ENCODE data around the gene GLI1.
A peak's percentile ranks its signal among the peaks of the same experiment; 100 is the strongest.

GLI1 gene

DNA sequence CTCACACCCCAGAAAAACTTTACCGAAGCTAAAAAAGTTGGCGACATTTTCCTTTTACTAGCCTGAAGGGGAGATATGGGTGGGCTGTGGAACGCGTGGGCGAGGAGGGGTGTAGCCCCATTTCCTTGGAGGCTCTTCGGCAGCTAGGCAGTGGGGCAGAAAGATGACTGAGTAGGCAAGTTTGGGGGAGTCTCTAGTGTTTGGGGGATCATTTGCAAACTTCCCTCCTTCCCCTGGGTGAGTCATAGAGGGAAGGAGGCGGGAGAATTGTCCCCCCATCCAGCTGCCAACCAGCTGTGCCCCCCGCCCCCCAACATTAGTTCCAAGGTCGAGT, 2.3 kb downstream of the GLI1 start:
- DNase-seq = no peak

DNA sequence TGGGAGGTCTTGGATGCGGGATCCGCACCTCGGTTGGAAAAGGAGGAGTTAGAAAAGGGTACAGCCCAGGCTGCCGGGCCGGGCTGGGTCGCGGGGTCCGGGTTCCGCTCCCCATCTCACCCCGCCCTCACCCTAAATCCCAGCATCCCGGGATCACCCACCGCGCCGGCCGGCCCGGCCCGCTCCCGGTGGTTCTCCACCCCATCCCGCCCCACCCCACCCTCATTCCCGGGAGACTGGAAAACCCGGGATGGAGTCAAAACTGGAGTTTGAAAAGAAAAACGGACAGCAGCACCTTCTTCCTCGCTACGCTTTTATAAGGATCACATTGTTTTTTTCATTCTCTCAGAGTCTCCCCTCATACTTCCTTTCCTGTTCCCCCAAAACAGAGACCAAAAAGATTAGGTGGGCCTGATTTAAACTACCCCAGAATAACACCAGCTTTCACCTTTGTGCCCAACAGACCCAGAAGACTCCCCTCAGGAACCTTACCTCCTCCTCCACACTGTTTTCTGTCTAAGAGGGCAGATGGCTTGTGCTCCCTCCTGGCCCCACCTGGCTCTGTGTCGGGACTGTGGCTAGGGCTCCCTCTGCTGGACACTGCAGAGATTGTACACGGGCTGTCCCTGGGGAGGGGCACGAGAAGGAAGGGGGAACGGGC, 2.8 kb downstream of the GLI1 start:
- DNase-seq = peak; percentile 94

DNA sequence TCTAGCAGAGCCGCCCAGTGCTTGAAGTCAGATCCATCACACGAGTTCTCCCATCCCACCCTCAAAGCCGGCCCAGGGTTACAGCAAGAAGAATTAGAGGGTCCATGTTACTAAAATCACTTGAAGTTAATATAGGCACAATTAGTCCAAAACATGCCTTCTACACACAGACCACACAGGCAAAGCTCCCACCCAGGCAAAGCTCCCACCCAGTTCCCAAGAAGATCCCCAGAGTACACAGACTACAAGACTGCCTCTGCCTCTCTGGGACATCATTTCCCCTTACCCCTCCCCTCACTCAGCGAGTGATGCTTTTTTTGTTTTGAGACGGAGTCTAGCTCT, 3.3 kb downstream of the GLI1 start:
- DNase-seq = no peak

DNA sequence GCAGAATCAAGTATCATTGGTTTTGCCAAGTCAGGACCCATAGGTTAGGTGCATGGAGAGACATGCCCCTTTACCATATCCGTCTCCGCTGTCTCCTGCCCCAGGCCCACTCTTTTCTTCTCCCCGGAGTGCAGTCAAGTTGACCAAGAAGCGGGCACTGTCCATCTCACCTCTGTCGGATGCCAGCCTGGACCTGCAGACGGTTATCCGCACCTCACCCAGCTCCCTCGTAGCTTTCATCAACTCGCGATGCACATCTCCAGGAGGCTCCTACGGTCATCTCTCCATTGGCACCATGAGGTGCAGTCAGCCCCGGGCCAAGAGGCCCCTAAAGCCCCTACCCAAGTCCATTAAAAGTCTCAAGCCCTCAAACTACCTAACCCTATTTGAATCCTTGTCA, 5.0 kb downstream of the GLI1 start:
- no peak for DNase-seq

DNA sequence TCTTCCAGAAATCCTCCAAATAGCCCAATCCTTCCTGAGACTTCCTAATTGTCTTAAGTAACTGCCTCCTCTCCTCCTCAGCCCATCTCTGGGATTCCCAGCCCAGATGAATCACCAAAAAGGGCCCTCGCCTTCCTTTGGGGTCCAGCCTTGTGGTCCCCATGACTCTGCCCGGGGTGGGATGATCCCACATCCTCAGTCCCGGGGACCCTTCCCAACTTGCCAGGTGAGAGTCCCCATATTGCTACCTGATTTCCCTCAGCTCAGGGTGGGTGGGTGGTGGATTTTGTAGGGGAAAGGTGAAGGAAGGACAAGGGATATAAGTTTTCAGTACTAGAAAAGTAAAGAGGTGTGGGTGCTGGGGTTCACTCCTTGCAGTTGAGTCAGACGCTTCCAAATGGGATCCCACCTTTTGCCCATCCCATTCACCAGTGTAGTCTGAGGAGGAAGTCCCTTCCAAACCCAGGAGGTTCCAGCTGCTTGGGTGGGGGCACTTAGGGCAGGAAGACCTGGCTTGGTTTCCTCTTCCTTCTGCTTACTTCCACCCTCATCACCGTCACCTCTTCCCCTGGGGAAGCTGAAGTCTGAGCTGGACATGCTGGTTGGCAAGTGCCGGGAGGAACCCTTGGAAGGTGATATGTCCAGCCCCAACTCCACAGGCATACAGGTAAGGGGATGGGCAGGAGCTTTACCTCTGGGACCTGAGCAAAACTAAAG, 5.6 kb downstream of the GLI1 start:
- DNase-seq = no peak

GRCh38 chr12:57465747-57466505, 6.3 kb downstream of the GLI1 start:
- DNase-seq = no peak

GRCh38 chr12:57467212-57467874, 7.8 kb downstream of the GLI1 start:
- no peak for DNase-seq

GRCh38 chr12:57467915-57468314, 8.3 kb downstream of the GLI1 start:
- no peak for DNase-seq

GRCh38 chr12:57469296-57470164, 9.9 kb downstream of the GLI1 start:
- peak; percentile 53 for DNase-seq

GRCh38 chr12:57470286-57470969, 10.8 kb downstream of the GLI1 start:
- no peak for DNase-seq

- no peak for DNase-seq
These were observed 11.5 kb downstream of the GLI1 start for GRCh38 chr12:57470970-57471656.

- no peak for DNase-seq
These were observed 12.1 kb downstream of the GLI1 start for GRCh38 chr12:57471661-57472060.

DNA sequence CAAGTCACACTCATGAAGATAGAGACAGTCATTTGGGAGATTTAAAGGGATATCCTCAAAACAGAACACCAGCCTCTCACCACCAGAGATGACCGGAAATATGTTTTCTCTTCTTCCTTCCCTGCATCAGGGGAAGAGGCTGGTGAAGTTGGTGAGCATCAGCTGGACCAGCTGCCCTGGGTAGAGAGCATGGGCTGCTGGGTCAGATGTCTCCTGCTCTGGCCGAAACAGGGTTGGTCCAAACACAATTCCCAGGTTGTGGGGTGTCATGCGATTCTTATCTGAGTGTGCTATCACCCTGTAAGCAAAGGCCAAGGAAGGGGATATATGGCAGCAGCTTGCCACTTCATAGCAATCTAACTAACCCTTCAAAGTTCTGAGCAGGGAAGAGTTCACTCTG, 12.8 kb downstream of the GLI1 start:
- no peak for DNase-seq

- no peak for DNase-seq
These were observed 13.8 kb downstream of the GLI1 start for GRCh38 chr12:57473392-57473791.

DNA sequence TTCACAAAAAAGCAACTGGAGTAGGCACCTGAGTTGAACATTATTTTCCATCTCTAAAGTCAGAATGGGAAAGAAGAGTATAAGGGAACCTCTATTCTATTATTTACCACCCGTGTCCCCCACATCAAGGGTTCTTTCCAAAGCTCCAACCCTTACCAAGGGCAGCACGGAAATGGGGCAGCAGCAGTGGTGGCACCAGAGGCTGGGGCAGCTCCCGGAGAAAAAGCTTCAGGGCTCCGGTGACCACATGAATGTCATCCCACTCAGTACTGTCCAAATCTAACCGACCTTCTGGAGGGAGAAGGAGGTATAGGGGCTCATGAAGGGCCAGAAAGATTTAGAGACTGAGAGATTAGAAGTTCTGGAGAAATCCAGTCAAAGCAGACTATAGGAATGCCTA, 14.3 kb downstream of the GLI1 start:
- DNase-seq = no peak

GRCh38 chr12:57474430-57474829, 14.8 kb downstream of the GLI1 start:
- DNase-seq = no peak

DNA sequence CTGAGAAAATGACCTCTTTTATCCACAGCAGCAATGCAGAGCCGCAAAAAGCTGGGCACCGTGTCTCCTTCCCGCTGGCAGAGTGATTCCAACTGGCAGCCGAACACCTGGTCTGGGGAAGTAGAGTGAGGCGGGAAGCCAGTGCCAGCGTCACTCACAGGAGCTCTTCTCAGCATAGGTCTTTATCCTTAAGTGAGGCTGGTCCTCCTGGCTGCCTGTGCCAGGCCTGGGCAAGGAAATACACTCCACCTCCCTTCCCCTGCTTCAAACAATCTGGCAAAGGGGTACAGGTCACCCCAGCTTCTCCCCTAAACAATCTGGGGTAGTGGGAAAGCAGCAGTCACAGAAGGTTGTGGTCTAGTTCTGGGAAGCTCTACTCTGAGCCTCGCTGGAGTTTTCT, 15.3 kb downstream of the GLI1 start:
- DNase-seq = no peak

GRCh38 chr12:57475271-57476161, 15.9 kb downstream of the GLI1 start:
- DNase-seq = peak; percentile 49

GRCh38 chr12:57476162-57476992, 16.8 kb downstream of the GLI1 start:
- peak; percentile 87 for DNase-seq
